Stimulated activated CD8-positive, alpha-beta memory T cell treated with anti-CD3 and anti-CD28 coated beads, Interleukin-15, amount 100 ng/mL, for 48 hours (primary cell): ENCODE data around the gene WDR7.

Experiments
- DNase-seq, 2 donors: peaks; one replicate each; pipeline ENCODE4 v3.0.0-alpha.2; 2020; ENCODE audit warnings: low read depth in 2 of 2

The WDR7 gene

GRCh38 chr18:56889621-56890020, 238.5 kb downstream of the WDR7 start:
- DNase-seq: no peak

DNA sequence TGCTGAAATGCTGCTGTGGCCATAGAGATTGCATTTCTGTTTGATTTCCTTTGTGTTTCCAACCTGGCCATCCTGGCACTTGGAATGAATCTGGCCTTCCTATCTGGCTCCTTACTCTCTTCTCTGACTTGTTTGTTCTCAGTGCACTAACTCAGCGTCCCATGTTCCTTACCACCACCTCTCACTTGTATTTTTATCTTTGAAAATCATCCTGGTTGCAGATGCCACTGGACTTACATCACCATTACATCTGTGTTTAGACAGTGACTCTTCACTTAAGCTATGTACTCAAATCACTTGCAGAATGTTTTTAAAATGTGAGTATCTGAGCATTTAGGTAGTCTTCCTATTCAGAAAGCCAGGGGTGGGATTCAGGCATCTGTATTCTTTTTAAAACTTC, 239.5 kb downstream of the WDR7 start:
- no peak for DNase-seq

DNA sequence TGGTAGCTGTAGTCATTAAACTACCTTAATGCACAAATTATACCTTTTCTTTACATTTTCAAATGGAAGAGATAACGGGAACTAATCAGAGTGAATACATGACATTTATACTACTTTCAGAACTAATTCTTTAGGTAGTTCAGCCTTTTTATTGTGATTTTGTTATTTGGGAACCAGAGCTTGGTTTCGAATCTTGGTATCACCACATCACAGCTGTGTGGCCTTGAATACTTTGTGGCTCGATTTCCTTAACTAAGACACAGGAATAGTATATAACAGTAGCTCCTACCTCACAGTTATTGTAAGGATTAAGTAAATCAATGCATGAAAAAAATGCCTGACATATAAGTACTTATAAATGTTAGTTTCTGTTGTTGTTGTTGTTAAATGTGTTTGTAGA, 240.0 kb downstream of the WDR7 start:
- no peak for DNase-seq

- DNase-seq: no peak
Measured at GRCh38 chr18:56891870-56892269, 240.7 kb downstream of the WDR7 start.

DNA sequence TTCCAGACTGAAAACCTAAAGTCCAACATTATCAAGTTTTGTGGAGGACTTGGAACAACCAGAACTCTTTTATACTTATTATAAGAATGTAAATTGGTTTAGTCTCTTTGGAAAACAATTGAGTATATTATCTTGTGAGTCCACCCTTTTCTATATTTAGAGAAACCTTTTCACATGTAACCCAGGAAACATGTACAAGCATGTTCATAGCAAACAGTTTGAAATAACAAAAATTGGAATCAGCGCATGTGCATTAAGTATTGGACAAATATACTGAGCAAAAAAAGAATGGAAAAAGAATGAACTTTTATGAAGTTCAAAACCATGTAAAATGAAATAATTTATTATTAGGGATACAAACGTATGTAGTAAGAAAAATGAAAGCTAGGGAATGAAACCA, 246.0 kb downstream of the WDR7 start:
- DNase-seq: no peak

- DNase-seq: no peak
Measured at GRCh38 chr18:56899660-56900059, 248.5 kb downstream of the WDR7 start.

- no peak for DNase-seq
Measured at GRCh38 chr18:56900195-56901094, 249.3 kb downstream of the WDR7 start.

DNA sequence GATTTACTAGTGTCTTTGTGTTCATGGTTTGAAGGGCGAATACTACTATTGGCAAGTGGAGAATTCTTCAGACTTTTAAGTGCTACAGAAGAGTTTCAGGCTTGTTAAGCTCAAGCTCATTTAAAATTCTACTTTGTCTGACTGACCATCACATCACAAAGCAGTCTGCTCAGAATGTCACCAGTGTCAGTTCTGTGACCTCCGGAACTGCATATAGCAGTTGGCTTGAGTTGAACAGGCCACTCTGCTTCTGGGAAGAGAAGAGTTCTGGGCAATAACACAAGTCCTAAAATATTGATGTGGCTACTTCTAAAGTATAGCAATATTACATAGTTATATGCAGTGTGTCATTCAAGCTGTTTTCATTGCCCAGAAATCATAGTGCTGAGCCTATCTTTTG, 250.8 kb downstream of the WDR7 start:
- no peak for DNase-seq

- DNase-seq: no peak
Measured at GRCh38 chr18:56902653-56903052, 251.5 kb downstream of the WDR7 start.

DNA sequence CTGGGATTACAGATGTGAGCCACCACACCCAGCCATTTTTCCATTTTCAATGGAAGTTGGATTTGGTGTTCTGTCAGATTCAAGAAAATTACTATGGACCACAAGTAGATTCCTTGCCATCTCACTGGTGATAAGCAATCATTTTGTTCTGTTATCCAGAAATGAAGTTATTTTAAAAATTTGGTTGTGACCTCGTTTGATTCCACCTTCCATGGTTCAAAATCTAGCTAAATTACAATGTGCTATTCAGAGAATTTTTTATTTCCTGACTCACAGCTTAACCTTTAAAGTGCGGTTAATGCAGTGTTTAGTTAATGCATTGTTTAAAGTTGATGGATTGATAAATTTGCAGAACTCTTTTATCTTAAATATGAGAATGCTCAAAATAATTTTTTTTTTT, 252.5 kb downstream of the WDR7 start:
- DNase-seq: no peak

DNA sequence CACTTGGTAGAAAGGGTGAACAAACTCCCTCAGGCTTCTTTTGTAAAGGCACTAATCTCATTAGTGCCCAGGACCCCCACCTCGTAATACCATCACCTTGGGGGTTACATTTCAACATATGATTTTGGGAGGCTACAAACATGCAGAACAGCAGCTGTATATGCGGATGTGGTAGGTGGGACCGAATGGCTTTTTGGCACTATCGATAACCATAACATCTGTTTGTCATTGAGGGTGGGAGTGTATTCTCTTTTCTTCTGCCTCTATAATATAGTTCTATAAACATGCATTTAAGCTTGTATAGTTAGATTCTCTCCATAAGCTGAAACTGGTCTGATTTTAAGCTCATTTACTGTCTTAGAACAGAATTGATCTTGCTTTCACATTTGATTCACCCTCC, 256.6 kb downstream of the WDR7 start:
- DNase-seq: no peak

DNA sequence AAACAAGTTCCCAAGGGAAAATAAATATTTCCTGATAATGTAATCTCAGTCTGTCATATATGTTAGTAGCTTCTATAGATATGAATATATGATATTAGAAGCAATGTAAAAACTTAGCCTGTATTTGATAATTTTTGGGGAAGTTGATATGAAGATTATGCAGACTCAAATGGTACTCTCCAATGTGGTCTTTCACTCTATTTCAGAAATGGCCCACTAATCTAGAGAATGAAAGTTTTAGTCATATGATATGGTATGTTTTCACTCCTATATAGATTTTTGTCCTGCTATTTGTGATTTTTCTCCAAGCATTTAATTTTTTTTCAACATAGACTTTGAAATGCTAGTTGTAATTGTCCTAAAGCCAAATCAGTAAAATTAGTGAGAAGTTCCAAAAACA, 259.1 kb downstream of the WDR7 start:
- DNase-seq: no peak

DNA sequence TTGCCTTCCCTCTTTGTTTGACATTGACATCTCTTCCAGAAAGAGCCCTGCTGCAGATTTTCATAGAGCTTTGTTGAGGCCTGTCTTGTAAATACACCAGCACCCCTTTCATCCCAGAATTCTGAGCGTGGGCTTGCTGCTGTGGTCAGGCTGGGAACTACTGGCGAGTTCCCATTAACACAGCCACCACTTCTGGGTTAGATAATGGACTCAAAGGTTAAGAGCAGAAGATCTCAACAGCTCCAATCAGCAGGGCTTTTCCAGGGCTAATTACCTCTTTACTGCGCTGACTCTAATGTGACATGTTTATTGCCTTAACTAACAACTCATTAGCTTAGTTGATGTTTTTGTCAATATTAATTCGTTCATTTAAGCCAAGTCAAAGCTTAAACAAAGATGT, 259.8 kb downstream of the WDR7 start:
- no peak for DNase-seq

DNA sequence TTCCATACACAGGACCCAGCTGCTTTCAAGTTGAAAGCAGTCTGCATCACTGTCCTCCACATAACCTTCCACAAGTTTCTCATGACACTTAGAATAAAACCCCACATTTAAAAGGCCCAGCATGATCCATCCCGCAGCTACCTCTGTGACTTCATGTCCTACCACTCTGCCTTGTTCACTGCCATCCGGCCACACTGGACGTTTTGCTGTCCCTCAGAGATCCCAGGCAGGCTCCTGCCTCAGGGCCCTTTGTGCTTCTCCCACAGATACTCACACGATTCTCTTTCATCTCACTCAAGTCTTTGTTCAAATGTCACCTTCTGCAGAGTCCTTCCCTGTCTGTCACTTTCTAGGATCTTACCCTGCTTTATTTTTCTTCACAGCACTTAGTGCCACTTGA, 262.8 kb downstream of the WDR7 start:
- no peak for DNase-seq

DNA sequence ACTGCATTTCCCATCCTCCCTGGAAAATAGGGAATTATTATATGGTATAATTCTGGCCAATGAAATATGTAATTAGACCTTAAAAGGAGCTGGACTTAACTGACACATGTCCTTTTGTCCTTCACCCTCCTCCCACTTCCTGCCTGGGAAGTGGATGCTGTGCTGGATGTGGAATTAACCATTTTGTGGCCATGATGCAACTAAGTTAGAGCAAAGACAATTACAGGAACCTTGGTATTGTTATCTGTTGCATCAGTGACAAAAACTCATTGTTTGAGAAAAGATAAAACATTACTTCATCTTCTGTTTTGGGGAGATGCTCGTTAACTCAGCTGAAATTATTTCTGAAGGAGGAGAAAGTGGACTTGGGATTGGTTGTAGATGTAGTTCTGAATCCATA, 268.0 kb downstream of the WDR7 start:
- no peak for DNase-seq

GRCh38 chr18:56921896-56922480, 270.8 kb downstream of the WDR7 start:
- no peak for DNase-seq

- DNase-seq: no peak
Measured at GRCh38 chr18:56926734-56927133, 275.6 kb downstream of the WDR7 start.

- DNase-seq: no peak
Measured at GRCh38 chr18:56927786-56928185, 276.6 kb downstream of the WDR7 start.

DNA sequence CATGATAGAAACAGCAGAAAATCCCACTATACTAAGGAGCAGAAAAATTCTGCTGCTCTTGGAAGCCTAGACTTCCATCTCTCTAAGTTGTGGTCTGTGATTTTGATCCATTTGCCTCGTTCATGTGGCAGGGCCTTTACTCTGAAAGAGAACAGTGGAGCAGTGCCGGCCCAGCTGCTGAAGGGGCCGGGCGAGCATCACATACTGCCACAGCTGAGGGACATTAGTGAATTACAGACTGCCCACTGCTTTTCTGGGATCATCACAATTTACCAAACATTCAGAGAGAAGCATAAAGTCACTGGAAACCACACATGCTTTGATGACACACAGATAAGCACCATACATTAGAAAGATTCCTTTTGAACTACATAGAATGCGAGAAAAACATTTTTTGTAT, 278.7 kb downstream of the WDR7 start:
- no peak for DNase-seq

DNA sequence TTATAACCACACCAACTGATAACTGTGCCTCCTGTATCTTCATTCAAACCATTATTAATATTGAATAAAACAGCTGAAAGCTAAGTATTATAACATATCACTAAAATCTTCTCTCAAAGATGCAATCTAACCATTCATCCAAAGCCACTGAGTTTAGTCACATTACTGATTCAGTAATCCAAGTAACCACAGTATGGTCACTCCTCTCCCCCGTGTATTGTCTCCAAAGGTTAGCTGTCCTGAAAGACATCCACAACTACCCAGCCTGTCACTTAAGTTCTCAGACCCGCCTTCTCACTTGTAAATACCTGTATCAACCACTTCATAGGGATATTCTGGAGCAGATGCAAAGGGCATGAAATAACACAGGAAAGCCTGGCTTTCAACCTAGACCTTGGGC, 282.3 kb downstream of the WDR7 start:
- no peak for DNase-seq

- DNase-seq: no peak
Measured at GRCh38 chr18:56934131-56934530, 283.0 kb downstream of the WDR7 start.

- DNase-seq: no peak
Measured at GRCh38 chr18:56934906-56935305, 283.7 kb downstream of the WDR7 start.

DNA sequence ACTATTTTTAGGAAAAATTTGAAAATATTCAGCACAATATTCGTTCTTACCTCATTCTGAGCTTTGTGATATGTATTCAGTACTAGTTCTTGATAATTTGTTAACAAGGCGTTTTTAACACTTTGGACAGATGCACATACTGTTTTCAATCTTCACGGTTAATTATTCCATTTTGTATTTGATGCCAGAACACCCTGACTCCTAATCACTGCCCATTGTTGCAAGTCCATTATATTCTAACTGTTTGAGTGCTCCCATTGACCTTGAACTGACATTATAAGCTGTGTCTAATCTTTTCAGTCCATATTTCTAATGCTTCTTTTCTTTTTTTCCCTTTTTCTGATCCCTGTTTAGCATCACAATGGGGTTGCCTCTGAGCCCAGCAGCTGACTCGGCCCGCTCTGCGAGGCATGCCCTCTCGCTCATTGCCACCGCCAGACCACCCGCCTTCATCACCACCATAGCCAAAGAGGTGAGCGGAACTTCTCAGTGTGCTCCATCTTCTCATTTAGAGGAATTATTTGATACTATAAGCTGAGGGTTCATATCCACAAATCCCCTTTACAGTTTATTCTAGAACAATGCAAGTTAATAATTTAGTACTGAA, 284.4 kb downstream of the WDR7 start:
- DNase-seq: no peak
